ENCODE measurements around the gene HKDC1.

Gene HKDC1

DNA sequence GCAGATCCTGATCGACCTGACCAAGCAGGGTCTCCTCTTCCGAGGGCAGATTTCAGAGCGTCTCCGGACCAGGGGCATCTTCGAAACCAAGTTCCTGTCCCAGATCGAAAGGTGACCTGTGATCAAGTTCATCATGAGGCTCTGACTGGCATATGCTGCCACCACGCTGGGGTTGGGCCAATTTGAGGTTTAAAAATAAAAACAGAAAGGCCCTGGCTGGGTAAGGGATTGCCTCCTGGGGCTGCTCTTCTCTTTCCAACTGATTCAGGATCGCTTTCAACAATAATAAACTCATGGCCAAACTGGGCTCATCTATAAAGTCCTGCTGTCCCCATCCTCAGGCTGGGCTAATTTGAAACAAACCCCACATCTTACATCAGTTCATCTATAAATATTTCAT lies 41.1 kb downstream of the HKDC1 start:
- H3K4me3 ChIP-seq (ENCODE audit: low read depth, low read length): no peak overlapping the region
- TF ChIP-seq, protein P1, sequence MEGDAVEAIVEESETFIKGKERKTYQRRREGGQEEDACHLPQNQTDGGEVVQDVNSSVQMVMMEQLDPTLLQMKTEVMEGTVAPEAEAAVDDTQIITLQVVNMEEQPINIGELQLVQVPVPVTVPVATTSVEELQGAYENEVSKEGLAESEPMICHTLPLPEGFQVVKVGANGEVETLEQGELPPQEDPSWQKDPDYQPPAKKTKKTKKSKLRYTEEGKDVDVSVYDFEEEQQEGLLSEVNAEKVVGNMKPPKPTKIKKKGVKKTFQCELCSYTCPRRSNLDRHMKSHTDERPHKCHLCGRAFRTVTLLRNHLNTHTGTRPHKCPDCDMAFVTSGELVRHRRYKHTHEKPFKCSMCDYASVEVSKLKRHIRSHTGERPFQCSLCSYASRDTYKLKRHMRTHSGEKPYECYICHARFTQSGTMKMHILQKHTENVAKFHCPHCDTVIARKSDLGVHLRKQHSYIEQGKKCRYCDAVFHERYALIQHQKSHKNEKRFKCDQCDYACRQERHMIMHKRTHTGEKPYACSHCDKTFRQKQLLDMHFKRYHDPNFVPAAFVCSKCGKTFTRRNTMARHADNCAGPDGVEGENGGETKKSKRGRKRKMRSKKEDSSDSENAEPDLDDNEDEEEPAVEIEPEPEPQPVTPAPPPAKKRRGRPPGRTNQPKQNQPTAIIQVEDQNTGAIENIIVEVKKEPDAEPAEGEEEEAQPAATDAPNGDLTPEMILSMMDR (IDR thresholded peaks at IDR 0.05; ENCODE audit: insufficient read depth, low read length, missing control alignments): no peak
- no peak for DNase-seq (ENCODE audit: low read depth, low spot score)
- POLR2A ChIA-PET: no interaction called here
- CTCF ChIA-PET: no interaction called here

DNA sequence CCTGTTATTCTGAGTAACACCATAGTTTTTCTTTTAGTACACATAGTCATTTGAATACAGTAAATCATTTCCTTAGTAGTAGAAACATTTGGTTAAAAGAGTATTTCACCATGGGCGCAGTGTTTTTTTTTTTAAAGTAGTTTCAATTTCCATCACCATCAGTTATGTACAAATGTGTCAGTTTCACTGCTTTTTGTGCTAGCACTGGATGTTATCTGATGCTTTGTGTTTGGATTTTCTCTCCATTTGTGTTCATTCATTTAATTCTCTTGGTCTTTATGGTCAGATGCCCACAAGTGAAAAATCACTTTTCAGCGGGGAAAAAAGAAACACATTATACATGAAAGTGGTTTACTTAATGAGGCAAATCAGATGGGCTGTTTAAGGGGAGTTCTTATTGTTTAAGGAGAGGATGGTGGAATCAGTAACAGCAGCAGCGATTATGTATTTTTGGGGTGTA lies 42.2 kb downstream of the HKDC1 start:
- CTCF ChIA-PET: no interaction called here
- POLR2A ChIA-PET: no interaction called here
- no peak for DNase-seq (ENCODE audit: low read depth, low spot score)
- TF ChIP-seq, protein P1 (IDR thresholded peaks at IDR 0.05; ENCODE audit: insufficient read depth, low read length, missing control alignments): no peak
- H3K4me3 ChIP-seq (ENCODE audit: low read depth, low read length): no peak overlapping the region

DNA sequence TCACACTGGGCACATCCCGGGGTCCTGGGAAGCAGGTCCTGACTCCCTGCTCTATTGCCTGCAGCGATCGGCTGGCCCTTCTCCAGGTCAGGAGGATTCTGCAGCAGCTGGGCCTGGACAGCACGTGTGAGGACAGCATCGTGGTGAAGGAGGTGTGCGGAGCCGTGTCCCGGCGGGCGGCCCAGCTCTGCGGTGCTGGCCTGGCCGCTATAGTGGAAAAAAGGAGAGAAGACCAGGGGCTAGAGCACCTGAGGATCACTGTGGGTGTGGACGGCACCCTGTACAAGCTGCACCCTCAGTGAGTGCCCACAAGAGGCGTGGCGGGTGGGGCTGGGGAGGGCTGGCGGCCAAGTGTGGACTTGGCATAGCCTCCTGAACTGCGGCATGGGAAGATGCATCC lies 45.4 kb downstream of the HKDC1 start:
- ChIA-PET POLR2A (no interaction called here), CTCF (no interaction called here)
- DNase-seq (ENCODE audit: low read depth, low spot score): no peak
- TF ChIP-seq, protein P1 (IDR thresholded peaks at IDR 0.05; ENCODE audit: insufficient read depth, low read length, missing control alignments): no peak
- no peak overlapping the region for H3K4me3 ChIP-seq (ENCODE audit: low read depth, low read length)

DNA sequence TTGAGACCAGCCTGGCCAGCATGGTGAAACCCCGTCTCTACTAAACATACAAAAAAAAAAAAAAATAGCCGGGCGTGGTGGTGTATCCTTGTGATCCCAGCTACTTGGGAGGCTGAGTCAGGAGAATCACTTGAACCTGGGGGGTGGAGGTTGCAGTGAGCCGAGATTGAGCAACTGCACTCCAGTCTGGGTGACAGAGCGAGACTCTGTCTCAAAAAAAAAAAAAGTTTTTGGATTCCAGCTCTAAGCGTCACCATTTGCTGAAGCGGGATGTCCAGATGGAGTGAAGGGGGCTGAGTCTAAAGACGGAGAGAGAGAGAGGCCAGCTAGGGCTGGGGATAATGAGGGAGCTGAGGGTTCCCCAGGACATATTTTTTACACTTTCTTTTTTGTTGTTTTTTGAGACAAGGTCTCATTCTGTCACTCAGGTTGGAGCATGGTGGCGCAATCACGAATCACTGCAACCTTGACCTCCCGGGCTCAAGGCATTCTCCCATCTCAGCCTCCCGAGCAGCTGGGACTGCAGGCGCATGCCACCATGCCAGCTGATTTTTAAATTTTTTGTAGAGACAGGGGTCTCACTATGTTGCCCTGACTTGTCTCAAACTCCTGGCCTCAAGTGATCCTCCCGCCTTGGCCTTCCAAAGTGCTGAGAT lies 48.8 kb downstream of the HKDC1 start:
- DNase-seq (ENCODE audit: low read depth, low spot score): no peak
- CTCF ChIA-PET: interaction anchor here (1.2 kb wide), 1 partner anchor 9 kb away, joined by 3 read pairs; the partner anchor contains the start of gene HK1
- H3K4me3 ChIP-seq (ENCODE audit: low read depth, low read length): no peak overlapping the region
- TF ChIP-seq, protein P1 (IDR thresholded peaks at IDR 0.05; ENCODE audit: insufficient read depth, low read length, missing control alignments): no peak
- POLR2A ChIA-PET: no interaction called here

DNA sequence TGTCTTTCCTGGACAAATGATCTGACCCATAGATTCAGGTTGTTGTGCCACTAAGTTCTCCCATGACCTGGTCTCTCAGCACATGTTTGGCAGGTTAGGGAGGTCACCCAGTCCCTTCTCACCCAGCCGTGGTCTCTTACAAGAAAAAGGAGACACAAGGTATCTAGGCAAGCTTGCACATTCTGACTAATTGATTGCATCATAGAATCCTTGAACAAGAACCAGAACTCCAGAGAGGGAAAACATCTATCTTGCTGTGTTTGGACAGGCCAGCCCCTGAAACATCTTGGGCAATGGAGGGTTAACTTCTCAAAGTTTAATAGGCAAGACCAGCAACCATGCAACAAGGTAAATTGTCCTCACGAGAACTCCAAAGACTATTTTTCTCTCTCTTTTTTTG lies 49.6 kb downstream of the HKDC1 start:
- POLR2A ChIA-PET: no interaction called here
- no peak for DNase-seq (ENCODE audit: low read depth, low spot score)
- no peak overlapping the region for H3K4me3 ChIP-seq (ENCODE audit: low read depth, low read length)
- TF ChIP-seq, protein P1 (IDR thresholded peaks at IDR 0.05; ENCODE audit: insufficient read depth, low read length, missing control alignments): no peak
- CTCF ChIA-PET: interaction anchor here (0.6 to 1.2 kb wide), 3 partner anchors 9 to 123 kb away, joined by 3 read pairs; partner anchors contain the start of gene HK1

DNA sequence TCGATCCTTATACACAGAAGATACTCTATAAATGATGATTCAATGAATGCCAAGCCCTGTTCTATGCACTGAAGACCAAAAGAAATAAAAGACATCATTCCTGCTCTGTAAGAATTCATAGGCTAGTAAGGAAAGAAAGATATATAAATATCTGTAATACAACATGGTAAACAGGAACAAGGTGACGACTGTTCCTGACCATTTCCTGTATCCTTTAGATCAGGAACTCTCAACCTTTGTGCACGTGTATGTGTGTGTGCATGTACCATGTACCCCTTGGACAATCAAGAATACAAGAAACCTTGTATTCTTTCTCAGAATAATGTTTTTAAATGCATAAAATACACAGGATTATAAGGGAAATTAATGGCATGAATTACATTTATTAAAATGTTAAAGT lies 50.9 kb downstream of the HKDC1 start:
- TF ChIP-seq, protein P1 (IDR thresholded peaks at IDR 0.05; ENCODE audit: insufficient read depth, low read length, missing control alignments): no peak
- POLR2A ChIA-PET: no interaction called here
- CTCF ChIA-PET: interaction anchor here (0.6 kb wide), 1 partner anchor 133 kb away, joined by 3 read pairs; no protein-coding TSS in a partner anchor
- DNase-seq (ENCODE audit: low read depth, low spot score): no peak
- H3K4me3 ChIP-seq (ENCODE audit: low read depth, low read length): no peak overlapping the region
